DMS79 (cell line): ENCODE results near the gene TRAP1.
"Not testable (repeated sequence)": the region's sequence is repeated elsewhere in the genome, so short reads cannot be mapped to it uniquely, and the experiment has no call there.

Experiments
- DNase-seq: peaks from one replicate; lab custom pipeline; 2025; lab: John Stamatoyannopoulos, UW

Gene TRAP1

GRCh38 chr16:3673201-3673600 lies 44.1 kb downstream of the TRAP1 start:
- DNase-seq: no peak

- DNase-seq: no peak
Measured at GRCh38 chr16:3672571-3673041, 44.7 kb downstream of the TRAP1 start.

GRCh38 chr16:3671424-3671823 lies 45.9 kb downstream of the TRAP1 start:
- DNase-seq: no peak

DNA sequence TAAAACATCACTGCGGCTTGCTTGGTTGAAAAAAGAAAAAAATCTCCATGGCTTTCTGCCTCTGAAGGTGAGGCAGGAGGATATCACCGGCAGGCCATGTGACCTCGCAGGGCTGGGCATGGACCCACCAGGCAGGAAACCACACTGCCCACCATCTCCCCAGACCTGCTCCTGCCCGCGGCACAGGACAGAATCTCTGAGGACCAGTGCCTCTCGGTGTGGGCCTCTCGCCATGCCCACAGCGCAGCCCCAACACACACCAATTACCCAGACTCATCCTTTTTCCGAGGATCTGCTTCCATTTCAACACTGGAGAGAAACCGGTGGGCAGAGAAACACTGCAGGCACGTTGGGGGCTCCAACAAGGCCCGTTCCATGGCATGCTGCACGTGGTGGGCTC lies 46.6 kb downstream of the TRAP1 start:
- DNase-seq: no peak

- no peak for DNase-seq
Measured at GRCh38 chr16:3669082-3669481, 48.2 kb downstream of the TRAP1 start.

DNA sequence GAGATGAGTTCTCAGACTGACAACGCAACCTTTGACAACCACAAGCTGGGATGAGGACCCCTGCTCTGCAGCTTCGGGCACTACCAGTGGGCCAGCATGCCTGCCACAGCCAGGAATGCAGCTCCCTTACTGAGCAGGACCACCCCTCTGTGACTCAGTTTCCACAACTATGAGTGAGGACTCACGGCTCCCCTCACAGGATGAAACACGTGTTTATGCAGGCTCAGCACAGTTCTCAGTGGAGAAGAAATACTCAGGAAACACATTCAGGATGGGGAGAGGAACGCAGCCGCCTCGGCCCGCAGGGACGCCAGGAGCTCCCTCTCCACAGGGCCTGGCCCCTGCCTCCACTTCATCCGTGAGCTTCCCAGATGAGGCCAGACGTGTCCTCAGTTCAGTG lies 48.7 kb downstream of the TRAP1 start:
- DNase-seq: no peak

DNA sequence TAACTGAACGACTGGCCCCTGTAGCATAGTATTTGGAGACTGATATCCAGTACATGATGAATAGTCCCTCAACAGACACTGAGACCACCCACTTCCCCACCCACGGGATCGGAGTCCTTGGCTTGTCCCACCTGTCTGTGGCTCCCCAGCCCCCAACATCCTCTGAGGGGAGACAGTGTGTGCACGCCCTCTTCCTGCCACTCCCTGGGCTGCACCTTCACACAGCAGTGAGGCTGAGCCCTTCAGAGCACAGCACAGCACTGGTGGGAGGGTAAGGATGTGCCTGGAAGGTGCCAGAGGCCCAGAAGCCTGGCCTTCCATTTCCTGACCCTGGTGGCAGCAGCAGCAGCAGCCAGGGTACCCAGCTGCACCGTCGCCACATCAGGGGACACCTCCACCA lies 51.8 kb downstream of the TRAP1 start:
- DNase-seq: no peak

GRCh38 chr16:3664187-3664896 lies 53.0 kb downstream of the TRAP1 start:
- DNase-seq: no peak

- DNase-seq: no peak
Measured at GRCh38 chr16:3662601-3663000, 54.7 kb downstream of the TRAP1 start.

DNA sequence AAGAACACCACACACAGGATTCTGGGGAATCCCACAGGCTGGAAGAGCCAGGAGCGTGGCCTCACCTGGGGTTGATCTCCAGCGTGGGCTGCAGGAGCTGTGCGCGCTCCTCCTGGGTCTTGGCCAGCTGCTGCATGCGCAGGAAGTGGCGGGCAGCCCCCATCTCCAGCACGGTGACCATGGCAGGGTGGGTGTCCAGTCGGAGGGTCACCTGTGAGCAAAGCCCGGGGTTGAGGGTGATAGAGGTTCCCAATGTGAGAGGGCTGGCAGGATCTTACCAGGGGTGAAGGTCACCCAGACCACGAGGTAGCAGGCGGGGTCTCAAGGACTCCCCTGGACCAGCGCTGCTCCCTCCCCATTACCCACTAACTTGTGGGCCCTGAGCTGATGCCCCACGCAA lies 55.4 kb downstream of the TRAP1 start:
- DNase-seq: no peak

- no peak for DNase-seq
Measured at GRCh38 chr16:3661311-3661710, 56.0 kb downstream of the TRAP1 start.

DNA sequence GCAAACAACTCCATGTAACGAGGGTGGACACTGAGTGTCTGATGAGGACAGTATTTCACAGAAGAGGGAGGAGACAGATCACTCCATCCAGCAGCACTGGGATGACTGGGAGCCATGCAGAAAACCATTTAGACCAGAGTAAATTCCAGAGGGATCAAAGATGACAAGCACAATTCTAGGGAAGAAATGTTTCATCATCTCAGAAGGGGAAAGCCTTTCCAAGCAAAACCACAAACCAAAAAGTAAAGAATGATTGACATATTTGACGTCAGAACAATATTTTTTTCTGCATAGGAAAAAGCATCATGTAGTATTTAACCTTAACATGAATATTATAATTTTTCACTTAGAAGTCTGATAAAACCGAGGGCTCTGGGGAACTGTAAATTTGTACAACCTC lies 58.1 kb downstream of the TRAP1 start:
- DNase-seq: no peak

GRCh38 chr16:3656491-3657468 lies 60.5 kb downstream of the TRAP1 start:
- no peak for DNase-seq

- DNase-seq: not testable (repeated sequence)
Measured at GRCh38 chr16:3656160-3656490, 61.2 kb downstream of the TRAP1 start.

GRCh38 chr16:3655396-3656159 lies 61.7 kb downstream of the TRAP1 start:
- no peak for DNase-seq

DNA sequence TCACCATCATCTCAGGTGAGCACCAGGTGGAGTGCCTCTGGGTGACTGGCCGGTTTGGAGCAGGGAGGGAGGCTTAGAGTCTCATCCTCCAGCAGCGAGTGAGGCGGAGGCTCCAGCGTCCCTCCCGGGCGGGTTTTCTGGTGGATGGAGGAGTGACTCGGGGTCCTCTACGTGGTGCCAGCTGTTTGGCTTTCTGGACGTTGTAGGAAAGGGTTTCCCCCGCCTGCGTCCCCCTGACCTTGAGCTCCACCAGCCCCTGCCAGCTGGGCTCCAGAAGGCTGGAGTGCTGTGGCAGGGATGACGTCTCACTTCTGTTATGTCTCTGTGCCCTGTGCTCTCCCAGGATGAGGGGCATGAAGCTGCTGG lies 62.3 kb downstream of the TRAP1 start:
- no peak for DNase-seq

GRCh38 chr16:3654249-3654991 lies 62.9 kb downstream of the TRAP1 start, which contains the start of gene DNASE1:
Gene DNASE1, plus strand, starts transcription at chr16:3654691. Its CDS starts 683 bp downstream, at chr16:3655374.
- DNase-seq: no peak

- DNase-seq: no peak
Measured at GRCh38 chr16:3652373-3653195, 64.7 kb downstream of the TRAP1 start.

GRCh38 chr16:3651461-3652372 lies 65.6 kb downstream of the TRAP1 start:
- DNase-seq: no peak
